NOMO-1 (cell line): ENCODE data around the gene ZNF439.
"Not testable (repeated sequence)": the region's sequence is repeated elsewhere in the genome, so short reads cannot be mapped to it uniquely, and the experiment has no call there.

Experiments used
- DNase-seq, 2 experiments: peaks; one replicate each; lab custom pipeline; 2025; ENCODE audit not compliant: unreplicated experiment in 2 of 2; lab: John Stamatoyannopoulos, UW

The ZNF439 gene

DNA sequence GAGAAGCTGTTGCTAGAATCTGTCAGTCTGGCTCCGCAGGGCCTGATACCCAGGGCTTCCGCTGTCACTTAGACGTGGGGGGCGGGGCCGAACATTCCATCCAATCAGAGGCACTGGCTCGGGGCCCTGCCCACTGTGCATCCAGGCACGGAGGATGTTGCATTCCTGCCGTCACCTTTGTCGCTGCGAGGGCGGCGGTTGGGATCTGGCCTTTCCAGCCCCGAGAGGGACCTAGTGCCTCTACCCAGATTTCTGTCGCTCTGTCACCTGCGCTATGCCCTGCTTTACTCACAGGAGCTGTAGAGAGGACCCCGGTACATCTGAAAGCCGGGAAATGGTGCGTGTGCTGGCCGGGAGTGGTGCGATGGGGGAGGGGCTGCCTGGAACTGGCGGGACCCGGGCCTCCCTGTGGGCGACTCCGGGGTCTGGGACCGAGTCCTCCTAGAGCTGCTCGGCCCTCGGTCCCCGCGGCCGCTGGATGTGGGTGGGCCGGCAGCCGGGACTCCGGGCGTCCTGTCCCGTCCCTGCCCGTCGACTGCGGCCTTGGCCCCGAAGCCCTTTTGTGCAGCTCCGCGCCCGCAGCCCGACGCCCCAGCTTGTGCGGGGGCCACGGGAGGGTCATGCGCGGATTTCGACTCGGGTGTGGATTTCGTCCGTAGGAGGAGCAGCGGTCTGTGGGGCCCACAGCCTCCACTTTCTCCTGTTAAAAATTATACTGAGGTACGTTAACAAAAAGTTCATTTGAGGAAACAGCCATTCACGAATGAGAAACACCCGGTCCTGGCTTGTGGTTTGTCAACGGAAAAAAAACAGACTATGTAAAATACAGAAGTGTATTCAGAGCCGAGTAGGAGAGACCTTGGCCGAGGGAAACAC is at the start of gene ZNF439:
Gene ZNF439 (plus strand): TSS at position 133 of the 876 bp plus-strand sequence. CDS start 142 bp downstream, at position 275.
- DNase-seq: peak; percentile 23 to 73

- DNase-seq: no peak
These were observed 42.0 kb upstream of the ZNF439 start for GRCh38 chr19:11806354-11807098.

DNA sequence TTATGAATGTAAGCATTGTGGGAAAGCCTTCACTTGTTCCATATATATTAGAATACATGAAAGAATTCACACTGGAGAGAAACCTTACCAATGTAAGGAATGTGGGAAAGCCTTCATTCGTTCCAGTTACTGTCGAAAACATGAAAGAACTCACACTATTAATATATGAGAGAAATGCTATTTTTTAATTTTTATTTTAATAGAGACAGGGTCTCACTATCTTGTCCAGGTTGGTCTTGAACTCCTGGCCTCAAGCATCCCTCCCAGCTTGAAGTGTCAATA is 41.5 kb upstream of the ZNF439 start:
- no peak for DNase-seq

GRCh38 chr19:11813703-11814028 is 34.9 kb upstream of the ZNF439 start:
- peak in 1 of 2 experiments; percentile 86 for DNase-seq

- peak; percentile 89 to 92 for DNase-seq
These were observed 34.4 kb upstream of the ZNF439 start, which contains the start of gene ZNF440 for GRCh38 chr19:11814029-11814699. TSS of gene ZNF440 (plus strand) at chr19:11814273. CDS start at chr19:11814448, 175 bp downstream.

- no peak for DNase-seq
These were observed 33.9 kb upstream of the ZNF439 start for GRCh38 chr19:11814700-11815035.

DNA sequence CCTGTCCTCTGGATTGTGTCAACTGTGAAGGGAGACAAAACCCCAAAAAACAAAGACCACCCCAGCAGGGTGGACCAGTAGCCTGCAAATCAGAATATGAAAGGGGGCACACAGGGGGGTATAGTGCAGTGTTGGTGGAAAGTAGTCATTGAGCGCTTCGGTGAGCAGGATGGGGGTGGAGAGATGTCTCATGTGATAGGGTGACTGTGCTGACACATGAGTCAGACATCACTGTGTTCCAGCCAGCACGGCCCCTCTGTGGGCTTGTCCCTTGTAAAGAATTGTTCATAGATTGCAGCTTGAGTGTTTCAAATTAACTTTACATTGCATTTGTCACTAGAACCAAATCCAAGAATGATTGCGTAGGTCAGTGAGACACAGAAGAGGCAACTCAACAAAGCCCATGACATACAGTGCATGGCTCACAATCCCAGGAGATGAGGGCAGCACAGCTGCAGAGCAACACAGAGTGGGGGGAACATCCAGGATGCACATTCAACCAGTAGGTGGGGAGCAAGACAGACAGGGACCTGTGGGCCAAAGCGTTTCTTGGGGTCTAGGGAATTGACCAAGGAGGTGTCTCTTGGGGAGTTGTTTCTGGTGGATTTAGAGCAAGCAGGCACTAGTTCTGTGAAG is 26.9 kb upstream of the ZNF439 start:
- DNase-seq: no peak

DNA sequence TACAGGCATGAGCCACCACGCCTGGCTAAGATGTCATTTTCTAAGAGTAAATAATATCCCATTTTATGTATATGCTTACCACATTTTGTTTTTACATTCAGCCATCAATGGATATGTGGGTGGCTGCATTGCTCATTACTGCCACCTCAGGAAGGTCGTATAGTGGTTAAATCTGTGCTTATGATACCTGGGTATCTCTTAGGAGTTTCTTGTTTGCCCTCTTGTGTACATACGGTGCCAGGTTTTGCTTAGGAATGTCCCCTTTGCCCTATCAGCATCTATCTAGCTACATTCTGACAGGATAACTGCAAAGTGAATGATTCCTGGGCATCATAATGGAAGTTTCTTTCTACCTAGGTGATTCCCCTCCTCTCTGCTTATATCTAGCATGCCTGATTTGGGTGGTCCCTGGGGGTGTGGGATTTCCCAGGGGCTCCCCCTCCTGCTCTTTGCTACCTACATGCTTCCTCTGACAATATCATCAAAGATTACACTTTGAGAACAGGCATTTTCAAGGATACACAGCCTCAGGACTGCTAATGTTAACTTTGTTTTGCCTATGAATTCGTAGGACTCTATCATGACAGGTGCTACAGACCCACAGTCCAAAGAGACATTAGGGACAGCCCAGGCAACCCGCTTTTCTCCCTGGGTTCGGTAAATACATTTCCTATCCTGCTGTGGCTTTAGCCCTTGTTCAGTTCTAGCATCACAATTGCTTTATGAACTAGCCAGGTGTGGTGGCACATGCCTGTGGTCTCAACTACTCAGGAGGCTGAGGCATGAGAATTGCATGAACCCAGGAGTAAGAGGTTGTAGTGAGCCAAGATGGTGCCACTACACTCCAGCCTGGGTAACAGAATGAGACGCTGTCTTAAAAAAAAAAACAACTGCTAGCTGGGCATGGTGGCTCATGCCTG is 19.3 kb upstream of the ZNF439 start:
- DNase-seq: not testable (repeated sequence)

DNA sequence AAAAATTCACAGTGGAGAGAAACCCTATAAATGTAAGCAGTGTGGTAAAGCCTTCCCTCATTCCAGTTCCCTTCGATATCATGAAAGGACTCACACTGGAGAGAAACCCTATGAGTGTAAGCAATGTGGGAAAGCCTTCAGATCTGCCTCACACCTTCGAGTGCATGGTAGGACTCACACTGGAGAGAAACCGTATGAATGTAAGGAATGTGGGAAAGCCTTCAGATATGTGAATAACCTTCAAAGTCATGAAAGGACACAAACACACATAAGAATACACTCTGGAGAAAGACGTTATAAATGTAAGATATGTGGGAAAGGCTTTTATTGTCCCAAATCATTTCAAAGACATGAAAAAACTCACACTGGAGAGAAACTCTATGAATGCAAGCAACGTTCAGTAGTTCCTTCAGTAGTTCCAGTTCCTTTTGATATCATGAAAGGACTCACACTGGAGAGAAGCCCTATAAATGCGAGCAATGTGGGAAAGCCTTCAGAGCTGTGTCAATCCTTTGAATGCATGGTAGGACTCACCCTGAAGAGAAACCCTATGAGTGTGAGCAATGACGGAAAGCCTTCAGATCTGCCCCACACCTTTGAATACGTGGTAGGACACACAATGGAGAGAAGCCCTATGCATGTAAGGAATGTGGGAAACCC is 16.1 kb upstream of the ZNF439 start:
- no peak for DNase-seq

DNA sequence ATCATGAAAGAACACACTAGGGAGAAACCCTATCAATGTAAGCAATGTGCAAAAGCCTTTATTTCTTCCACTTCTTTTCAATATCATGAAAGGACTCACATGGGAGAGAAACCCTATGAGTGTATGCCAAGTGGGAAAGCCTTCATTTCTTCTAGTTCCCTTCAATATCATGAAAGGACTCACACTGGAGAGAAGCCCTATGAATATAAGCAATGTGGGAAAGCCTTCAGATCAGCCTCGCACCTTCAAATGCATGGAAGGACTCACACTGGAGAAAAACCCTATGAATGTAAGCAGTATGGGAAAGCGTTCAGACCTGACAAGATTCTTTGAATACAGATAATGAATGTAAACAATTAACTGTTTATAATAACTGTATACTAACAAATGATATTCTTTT is 15.0 kb upstream of the ZNF439 start:
- no peak for DNase-seq

DNA sequence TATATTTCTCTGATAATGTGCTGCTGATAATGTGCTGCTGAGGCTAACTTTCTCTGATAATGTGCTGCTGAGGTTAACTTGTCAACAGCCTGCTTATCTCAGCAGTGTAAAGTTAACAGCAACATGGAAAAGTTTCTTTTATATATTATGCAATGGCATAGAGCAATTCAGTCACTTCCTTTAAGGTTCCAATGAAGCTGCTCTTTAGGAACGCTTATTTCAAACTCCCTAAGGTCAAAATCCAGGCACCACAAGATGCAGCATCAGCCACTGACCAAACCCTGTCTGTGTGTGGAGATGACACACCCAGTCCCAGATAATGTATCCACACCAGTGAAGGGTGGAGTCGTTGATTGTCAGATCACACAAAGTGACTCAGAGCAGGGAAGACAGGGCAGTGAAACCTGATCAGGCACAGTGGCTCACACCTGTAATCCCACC is 12.9 kb upstream of the ZNF439 start:
- not testable (repeated sequence) for DNase-seq

GRCh38 chr19:11843722-11844121 is 4.8 kb upstream of the ZNF439 start:
- DNase-seq: no peak

DNA sequence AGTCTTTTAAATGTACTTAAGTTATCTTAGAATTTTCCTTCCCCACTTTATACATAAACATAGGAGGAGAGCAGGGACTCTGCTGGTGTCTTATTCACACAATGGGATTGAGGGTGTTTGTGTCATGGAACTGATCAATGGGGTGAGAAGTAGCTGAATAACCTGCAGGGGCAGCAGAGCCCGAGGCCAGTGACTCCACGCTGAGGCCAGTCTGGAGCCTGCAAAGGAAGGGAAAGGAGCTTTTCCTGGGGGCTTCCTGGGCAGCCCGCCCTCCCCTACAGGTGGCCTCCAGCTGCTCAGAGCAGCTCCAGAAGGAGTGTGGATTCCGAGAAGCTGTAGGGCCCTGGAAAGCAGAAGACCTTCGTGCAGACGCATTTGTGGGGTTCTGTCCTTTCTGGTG is 911 bp upstream of the ZNF439 start:
- DNase-seq: not testable (repeated sequence)

DNA sequence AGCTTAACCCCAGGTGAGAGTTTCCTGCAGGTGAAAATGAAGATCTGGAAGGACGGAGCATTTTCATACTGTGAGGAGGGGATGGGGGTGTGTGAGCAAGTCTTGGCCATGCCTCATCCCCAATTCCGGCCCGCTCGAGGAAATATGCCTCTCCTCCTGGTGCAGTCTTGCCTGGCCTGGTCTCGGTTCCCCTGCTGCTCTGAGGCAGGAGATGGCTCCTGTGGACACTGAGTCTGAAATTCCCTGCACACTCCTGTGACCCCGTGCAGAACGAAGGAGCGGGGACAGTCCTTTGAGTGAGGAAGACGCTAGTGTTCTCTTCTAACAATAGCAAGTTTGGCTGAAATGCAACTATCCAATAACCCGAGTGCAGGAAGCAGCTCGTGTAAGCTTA is 329 bp upstream of the ZNF439 start:
- no peak for DNase-seq

- DNase-seq: not testable (repeated sequence)
These were observed 1.8 kb downstream of the ZNF439 start for GRCh38 chr19:11850289-11850688.

GRCh38 chr19:11853358-11853757 is 4.8 kb downstream of the ZNF439 start:
- no peak for DNase-seq

DNA sequence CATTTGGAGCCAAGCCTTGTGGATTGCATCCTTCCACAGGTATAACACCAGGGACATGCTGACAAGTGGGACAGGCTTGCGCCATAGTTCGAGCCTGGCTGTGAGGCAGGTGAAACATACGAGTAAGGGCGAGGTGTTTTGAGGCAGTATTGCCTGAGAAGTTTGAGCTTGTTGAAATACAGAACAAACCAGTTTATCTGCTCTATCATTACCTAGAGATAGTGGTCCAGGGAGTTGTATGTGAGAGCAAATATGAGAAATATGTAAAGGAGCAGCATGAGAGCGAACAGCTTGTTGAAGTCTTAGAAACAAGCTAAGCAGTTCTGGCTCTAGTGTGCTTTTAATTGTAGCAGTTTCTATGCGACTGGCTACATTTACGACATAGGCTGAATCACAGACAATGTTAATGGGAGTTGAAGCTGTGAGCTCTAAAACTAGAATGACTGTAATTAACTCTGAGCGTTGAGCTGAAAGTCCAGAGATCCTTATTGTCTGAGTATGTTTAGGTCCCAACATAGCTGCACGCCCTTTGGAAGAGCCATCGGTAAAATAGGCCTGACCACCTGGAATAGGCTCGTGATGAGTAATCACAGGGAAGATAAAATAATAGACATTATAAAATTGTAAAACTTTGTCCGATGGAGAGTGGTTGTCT is 8.2 kb downstream of the ZNF439 start:
- DNase-seq: no peak

GRCh38 chr19:11860721-11861120 is 12.2 kb downstream of the ZNF439 start:
- DNase-seq: no peak

DNA sequence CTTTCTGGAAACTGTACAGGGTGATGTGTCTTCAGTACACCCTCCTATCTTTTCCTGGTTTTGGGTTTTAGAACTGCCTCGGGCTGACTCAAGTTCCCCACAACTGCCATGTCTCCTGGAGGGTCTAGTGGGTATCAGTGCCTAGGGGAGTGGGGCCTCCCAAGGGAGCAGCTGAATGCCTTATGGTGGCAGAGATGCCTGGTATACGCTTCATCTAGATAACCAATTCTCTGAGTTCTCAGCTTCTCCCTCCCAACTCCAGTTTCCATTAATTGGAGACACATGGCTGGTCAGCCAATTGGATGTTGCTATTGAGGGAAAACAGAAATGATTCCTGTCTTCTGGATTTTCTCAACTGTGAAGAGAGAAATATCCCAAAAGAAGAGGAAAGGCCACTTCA is 12.8 kb downstream of the ZNF439 start:
- DNase-seq: no peak
